Measurements from ENCODE around the gene EEF1G.
"Not testable (repeated sequence)": the region's sequence is repeated elsewhere in the genome, so short reads cannot be mapped to it uniquely, and the experiment has no call there.

The EEF1G gene, protein sequence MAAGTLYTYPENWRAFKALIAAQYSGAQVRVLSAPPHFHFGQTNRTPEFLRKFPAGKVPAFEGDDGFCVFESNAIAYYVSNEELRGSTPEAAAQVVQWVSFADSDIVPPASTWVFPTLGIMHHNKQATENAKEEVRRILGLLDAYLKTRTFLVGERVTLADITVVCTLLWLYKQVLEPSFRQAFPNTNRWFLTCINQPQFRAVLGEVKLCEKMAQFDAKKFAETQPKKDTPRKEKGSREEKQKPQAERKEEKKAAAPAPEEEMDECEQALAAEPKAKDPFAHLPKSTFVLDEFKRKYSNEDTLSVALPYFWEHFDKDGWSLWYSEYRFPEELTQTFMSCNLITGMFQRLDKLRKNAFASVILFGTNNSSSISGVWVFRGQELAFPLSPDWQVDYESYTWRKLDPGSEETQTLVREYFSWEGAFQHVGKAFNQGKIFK

DNA sequence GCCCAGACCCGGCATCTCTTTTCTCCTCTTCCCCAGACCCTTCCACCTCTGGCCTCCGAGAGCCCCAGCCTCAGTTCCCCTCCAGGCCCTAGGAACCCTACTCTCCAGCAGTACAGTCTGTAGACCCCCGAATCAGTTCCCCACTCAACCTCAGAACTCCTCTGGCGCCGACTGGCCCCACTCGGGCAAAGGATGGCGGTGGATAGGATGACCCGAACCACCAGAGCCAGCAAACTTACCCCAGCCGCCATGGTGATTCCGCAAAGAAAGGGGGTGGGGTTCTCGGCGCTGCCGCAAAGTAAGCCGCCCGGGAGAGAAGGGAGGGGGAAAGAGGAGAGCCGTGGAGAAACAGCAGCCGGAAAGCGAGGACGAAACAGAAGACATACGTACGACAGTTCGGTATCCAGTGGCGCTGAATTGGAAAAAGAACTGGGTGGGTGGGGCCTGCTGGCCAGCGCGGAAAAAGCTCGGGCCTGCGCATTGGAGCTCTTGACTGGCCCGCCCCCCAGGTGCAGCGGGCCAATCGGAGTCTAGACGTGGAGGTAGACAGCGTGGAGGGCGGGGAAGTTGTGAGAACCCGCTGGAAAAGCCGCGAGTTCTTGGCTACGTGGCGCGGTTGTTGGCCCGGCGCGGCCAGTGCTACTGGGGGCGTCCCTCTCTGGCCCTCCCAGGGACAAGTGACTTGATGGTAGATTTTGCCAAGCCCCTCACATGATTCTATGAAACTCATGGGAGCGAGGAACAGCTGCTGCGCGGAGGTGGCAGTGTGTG is at the start of gene EEF1G:
Gene EEF1G (minus strand): TSS at position 300 of the 771 bp plus-strand sequence. CDS start 49 bp downstream, at position 251.
- TF ChIP-seq, protein P1, sequence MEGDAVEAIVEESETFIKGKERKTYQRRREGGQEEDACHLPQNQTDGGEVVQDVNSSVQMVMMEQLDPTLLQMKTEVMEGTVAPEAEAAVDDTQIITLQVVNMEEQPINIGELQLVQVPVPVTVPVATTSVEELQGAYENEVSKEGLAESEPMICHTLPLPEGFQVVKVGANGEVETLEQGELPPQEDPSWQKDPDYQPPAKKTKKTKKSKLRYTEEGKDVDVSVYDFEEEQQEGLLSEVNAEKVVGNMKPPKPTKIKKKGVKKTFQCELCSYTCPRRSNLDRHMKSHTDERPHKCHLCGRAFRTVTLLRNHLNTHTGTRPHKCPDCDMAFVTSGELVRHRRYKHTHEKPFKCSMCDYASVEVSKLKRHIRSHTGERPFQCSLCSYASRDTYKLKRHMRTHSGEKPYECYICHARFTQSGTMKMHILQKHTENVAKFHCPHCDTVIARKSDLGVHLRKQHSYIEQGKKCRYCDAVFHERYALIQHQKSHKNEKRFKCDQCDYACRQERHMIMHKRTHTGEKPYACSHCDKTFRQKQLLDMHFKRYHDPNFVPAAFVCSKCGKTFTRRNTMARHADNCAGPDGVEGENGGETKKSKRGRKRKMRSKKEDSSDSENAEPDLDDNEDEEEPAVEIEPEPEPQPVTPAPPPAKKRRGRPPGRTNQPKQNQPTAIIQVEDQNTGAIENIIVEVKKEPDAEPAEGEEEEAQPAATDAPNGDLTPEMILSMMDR (IDR thresholded peaks at IDR 0.05; ENCODE audit: insufficient read depth, low read depth, low read length, missing control alignments) = no peak
- peak within 1 kb of the TSS; percentile 88 for H3K4me3 ChIP-seq (ENCODE audit: low read depth, low read length)
- DNase-seq (ENCODE audit: low read depth) = peak; percentile 100

DNA sequence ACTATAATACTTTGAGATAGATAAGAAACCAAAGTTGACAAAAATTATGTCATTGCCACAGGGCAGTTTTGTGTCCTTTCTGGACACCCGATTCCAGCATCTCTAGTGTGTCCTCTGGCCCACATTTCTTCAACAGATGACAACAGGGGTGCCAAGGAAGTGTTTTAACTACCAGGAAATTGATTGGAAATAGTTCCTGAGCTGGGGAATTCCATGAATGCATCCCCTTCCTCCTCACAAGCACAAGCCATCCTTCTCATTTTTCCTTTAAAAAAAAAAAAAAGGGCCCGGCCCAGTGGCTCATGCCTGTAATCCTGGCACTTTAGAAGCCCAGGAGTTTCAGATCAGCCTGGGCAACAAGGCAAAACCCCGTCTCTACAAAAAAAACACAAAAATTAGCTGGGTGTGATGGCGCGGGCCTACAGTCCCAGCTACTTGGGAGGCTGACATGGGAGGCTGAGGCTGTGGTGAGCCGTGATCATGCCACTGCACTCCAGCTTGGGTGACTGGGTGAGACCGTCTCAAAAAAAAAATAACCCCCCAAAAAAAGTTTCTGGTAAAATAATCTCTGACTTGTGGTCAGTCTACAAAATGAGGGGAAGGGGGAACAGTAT is 48.9 kb upstream of the EEF1G start:
- H3K4me3 ChIP-seq (ENCODE audit: low read depth, low read length) = no peak overlapping the region
- TF ChIP-seq, protein P1 (IDR thresholded peaks at IDR 0.05; ENCODE audit: insufficient read depth, low read depth, low read length, missing control alignments) = no peak

DNA sequence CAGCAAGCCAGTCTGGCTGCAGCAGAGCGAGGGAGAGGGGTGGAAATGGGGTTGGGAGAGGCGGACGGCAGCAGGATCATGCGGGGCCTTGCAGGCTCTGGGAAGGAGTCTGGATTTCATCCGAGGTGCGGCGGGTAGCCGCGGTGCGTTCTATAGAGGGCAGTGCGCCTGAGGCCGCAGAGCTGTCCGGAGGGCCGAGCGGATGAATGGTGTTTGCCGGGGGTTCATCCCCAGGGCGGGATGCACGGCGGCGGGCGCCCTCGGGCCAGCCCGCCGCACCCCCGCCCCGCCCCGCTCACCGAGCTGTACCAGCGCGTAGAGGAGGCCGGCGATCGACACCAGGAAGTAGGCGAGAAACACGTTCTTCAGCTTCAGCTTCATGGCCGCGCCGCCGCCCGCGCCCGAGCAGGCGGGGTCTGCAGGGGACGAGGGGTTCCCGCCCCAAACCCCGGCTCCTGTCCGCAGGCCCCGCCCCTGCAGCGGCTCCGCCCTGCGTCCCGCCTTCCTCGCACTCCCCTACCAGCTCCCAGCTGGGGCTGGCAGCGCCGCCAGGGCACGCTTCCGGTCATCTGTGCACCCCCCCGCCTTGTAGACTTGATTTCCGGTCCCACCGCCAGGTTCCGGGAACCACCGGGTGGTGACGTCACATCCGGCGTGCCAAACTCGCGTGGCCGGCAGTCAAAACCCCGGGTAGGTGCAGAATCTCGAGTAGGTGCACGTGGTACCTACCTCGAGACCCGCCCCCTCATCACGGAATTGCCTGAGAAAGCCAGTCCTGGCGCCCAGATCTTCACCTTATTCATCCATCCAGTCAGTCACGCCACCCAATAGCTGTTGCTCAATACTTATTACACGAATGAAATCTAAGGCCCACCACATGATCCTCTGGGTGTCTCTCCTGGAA is 48.1 kb upstream of the EEF1G start, which contains the start of gene B3GAT3:
Gene B3GAT3 (minus strand): TSS at position 420 of the 904 bp plus-strand sequence. CDS start 39 bp downstream, at position 381.
- H3K4me3 ChIP-seq (ENCODE audit: low read depth, low read length) = peak within 1 kb of the TSS; percentile 92
- TF ChIP-seq, protein P1 (IDR thresholded peaks at IDR 0.05; ENCODE audit: insufficient read depth, low read depth, low read length, missing control alignments) = no peak
- DNase-seq (ENCODE audit: low read depth) = peak; percentile 99

More for the DNA sequence above, 48.9 kb upstream of the EEF1G start:
- no peak for DNase-seq (ENCODE audit: low read depth)

DNA sequence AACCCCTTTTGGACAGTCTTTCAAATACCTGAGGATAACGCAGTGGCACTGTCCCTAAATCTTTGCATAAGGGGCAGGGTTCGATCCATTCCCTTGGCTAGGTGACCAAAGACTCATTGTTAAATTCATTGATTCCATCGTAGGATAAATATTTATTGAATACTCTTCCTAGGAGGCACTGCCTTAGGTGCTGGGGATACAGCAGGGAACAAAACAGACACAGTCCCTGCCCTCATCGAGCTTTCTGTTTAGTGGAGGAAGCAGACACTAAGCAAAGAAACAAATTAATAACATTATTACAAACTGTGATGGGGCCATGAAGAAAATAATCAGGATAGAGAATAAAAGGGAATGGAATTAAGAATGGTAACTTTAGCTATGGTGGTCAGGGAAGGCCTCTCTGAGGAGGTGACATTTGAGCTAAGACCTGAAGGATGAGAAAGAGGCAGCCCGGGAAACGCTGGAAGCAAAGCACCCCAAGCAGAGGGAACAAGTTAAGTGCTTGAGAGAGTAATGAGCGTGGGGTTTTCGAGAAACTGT is 47.4 kb upstream of the EEF1G start:
- TF ChIP-seq, protein P1 (IDR thresholded peaks at IDR 0.05; ENCODE audit: insufficient read depth, low read depth, low read length, missing control alignments) = no peak
- H3K4me3 ChIP-seq (ENCODE audit: low read depth, low read length) = peak overlapping the region; percentile 92
- no peak for DNase-seq (ENCODE audit: low read depth)

DNA sequence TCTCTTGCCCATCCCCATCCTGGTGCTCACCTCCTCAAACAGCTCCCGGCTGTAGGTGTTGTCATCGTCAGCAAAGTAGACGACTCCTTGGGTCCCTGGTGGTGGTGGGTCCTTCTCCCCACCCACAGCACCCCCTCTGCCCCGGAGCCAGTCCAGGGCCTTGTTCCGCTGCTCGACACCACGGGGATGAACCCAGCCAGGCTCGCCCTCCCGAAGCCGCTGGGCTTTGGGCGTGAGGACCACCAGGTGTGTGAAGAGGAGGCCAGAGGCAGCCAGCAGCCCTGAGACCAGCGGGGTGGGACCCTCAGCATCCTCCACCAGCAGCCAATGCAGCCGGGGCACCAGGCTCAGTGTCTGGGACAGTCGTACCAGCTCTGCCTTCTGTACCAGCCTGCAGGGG is 43.3 kb upstream of the EEF1G start:
- DNase-seq (ENCODE audit: low read depth); H3K4me3 ChIP-seq (ENCODE audit: low read depth, low read length): not testable (repeated sequence)

DNA sequence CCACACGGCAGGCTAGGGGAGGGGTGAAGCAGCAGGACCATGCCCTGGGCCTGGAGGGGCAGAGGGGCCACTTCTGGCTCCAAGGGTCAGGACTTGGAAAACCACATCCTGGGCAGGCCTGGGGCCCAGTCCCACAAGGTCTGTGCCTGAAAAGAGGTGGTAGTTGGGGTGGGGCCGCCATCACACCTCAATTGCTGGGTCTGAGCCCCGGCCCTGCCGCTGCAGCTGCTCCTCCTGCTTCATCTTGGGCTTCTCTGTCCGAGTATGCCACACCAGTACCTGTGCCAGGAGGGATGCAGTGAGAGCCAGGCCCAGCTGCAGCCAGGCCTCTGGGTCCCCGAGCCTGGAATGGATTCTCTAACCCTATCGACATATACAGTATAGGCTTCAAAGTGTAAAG is 41.8 kb upstream of the EEF1G start:
- no peak overlapping the region for H3K4me3 ChIP-seq (ENCODE audit: low read depth, low read length)
- DNase-seq (ENCODE audit: low read depth) = no peak
- TF ChIP-seq, protein P1 (IDR thresholded peaks at IDR 0.05; ENCODE audit: insufficient read depth, low read depth, low read length, missing control alignments) = no peak
